Measurements from ENCODE around the gene TPST2.

- no peak for TF ChIP-seq CTCF (conservative IDR thresholded peaks at IDR 0.05)
- TF ChIP-seq ZFX (IDR thresholded peaks at IDR 0.05), result no peak
These were observed 109.4 kb downstream of the TPST2 start for GRCh38 chr22:26480611-26480932.

All from C4-2B (cell line).